Inflammatory macrophage treated with lipopolysaccharide for 4 hours (primary cell): Measurements from ENCODE around the gene MYBPHL.

Experiments
- DNase-seq: peaks from one replicate; pipeline ENCODE4 v3.0.0-alpha.2; 2020

Gene MYBPHL

GRCh38 chr1:109277434-109278204 lies 29.2 kb downstream of the MYBPHL start:
- peak; percentile 71 for DNase-seq

- no peak for DNase-seq
Measured at GRCh38 chr1:109275706-109276345, 31.0 kb downstream of the MYBPHL start.

- no peak for DNase-seq
Measured at GRCh38 chr1:109274533-109275476, 32.0 kb downstream of the MYBPHL start.

- DNase-seq: no peak
Measured at GRCh38 chr1:109273570-109274288, 33.1 kb downstream of the MYBPHL start.

- DNase-seq: no peak
Measured at GRCh38 chr1:109272831-109273547, 33.8 kb downstream of the MYBPHL start.

- DNase-seq: no peak
Measured at GRCh38 chr1:109272021-109272799, 34.6 kb downstream of the MYBPHL start.

- no peak for DNase-seq
Measured at GRCh38 chr1:109271458-109271857, 35.4 kb downstream of the MYBPHL start.

GRCh38 chr1:109270623-109271317 lies 36.0 kb downstream of the MYBPHL start:
- DNase-seq: no peak

GRCh38 chr1:109269981-109270622 lies 36.7 kb downstream of the MYBPHL start:
- no peak for DNase-seq

GRCh38 chr1:109269212-109269980 lies 37.4 kb downstream of the MYBPHL start:
- no peak for DNase-seq

GRCh38 chr1:109268431-109269211 lies 38.2 kb downstream of the MYBPHL start:
- DNase-seq: no peak

GRCh38 chr1:109267743-109268300 lies 39.0 kb downstream of the MYBPHL start:
- no peak for DNase-seq

GRCh38 chr1:109266965-109267364 lies 39.8 kb downstream of the MYBPHL start:
- DNase-seq: no peak

- no peak for DNase-seq
Measured at GRCh38 chr1:109265741-109266330, 41.0 kb downstream of the MYBPHL start.

- no peak for DNase-seq
Measured at GRCh38 chr1:109265016-109265415, 41.8 kb downstream of the MYBPHL start.

- DNase-seq: no peak
Measured at GRCh38 chr1:109264379-109264755, 42.4 kb downstream of the MYBPHL start.

GRCh38 chr1:109263597-109264378 lies 43.0 kb downstream of the MYBPHL start:
- peak; percentile 79 for DNase-seq
